Spleen (tissue), 11 donors: ENCODE results near the gene REN. TPM values are rescaled to one million over a fixed set of nuclear protein-coding genes. Genes with fewer than 3 reads are reported as not detected.
A peak's percentile ranks its signal among the peaks of the same experiment; 100 is the strongest.

Experiments used
- DNase-seq: peaks from one replicate; pipeline ENCODE4 v3.0.0-alpha.2; 2020
- H3K27ac ChIP-seq, 8 donors: fragments of 200-600 bp; sonication (generic) in 7 of 8; 1 replicate in 4 of 8; 2 replicates in 4 of 8; pipeline versions ENCODE4 v1.5.0 to v1.8.0; 2016 to 2021; ENCODE audit warnings: inconsistent platforms in 4 of 8, mild to moderate bottlenecking in 4 of 8, moderate library complexity in 1 of 8
- H3K27me3 ChIP-seq, 7 donors: fragments of 200-600 bp; sonication (generic) in 6 of 7; replicated peaks in 1 of 7; 1 replicate in 4 of 7; 2 replicates in 3 of 7; pipeline versions ENCODE4 v1.5.0 to v1.8.0; 2016 to 2021; ENCODE audit warnings: inconsistent platforms in 3 of 7, mild to moderate bottlenecking in 1 of 7
- H3K36me3 ChIP-seq, 6 donors: fragments of 200-600 bp; sonication (generic) in 5 of 6; 1 replicate in 4 of 6; 2 replicates in 2 of 6; pipeline versions ENCODE4 v1.5.0 to v1.8.0; 2016 to 2021; ENCODE audit warnings: inconsistent platforms in 2 of 6
- H3K4me1 ChIP-seq, 6 donors: fragments of 200-600 bp; sonication (generic) in 5 of 6; 1 replicate in 3 of 6; 2 replicates in 3 of 6; pipeline versions ENCODE4 v1.5.0 to v1.8.0; 2016 to 2021; ENCODE audit warnings: inconsistent platforms in 3 of 6
- H3K4me3 ChIP-seq, 8 donors: fragments of 200-600 bp; sonication (generic) in 7 of 8; 1 replicate in 4 of 8; 2 replicates in 4 of 8; pipeline versions ENCODE4 v1.5.0 to v1.8.0; 2016 to 2021; ENCODE audit warnings: inconsistent platforms in 4 of 8, mild to moderate bottlenecking in 4 of 8, moderate library complexity in 2 of 8
- H3K9me3 ChIP-seq, 8 donors: fragments of 200-600 bp; sonication (generic) in 7 of 8; 1 replicate in 4 of 8; 2 replicates in 4 of 8; pipeline versions ENCODE4 v1.5.0 to v1.8.0; 2016 to 2021; ENCODE audit warnings: inconsistent platforms in 4 of 8
- CTCF ChIP-seq, 11 experiments: fragments of 200-600 bp in 7 of 11; fragments of 450-650 bp in 4 of 11; sonication (generic) in 4 of 11; IDR thresholded peaks in 8 of 11; conservative IDR thresholded peaks in 3 of 11; 1 replicate in 7 of 11; 2 replicates in 4 of 11; pipeline versions ENCODE4 v1.4.0 to v1.8.0; 2016 to 2021; ENCODE audit warnings: antibody characterized with exemption in 11 of 11, inconsistent platforms in 4 of 11, mild to moderate bottlenecking in 1 of 11
- POLR2A ChIP-seq, 3 donors: fragments of 450-650 bp; IDR thresholded peaks; one replicate each; pipeline ENCODE4 v1.5.1; 2017; ENCODE audit warnings: antibody characterized with exemption in 3 of 3, mild to moderate bottlenecking in 1 of 3
- POLR2AphosphoS5 ChIP-seq, 3 donors: sonication (generic); formaldehyde crosslinking; IDR thresholded peaks; one replicate each; pipeline ENCODE4 v1.5.1; 2017; ENCODE audit warnings: antibody characterized with exemption in 3 of 3
- WGBS, 5 donors: extraction: QIAGEN DNeasy Blood & Tissue Kit in 3 of 5; methylation state at CpG; one replicate each; pipeline versions ENCODE4 v1.1.5 to v1.1.7; 2013 to 2018; 5-methylcytosine and 5-hydroxymethylcytosine counted together
- intact Hi-C: fragments of 100-400 bp; cut with DNase I; formaldehyde crosslinking; loops from one replicate; pipeline ENCODE4 v1.15.0; 2023; ENCODE audit warnings: low total_unique reads
- polyA plus RNA-seq, 3 donors: library from polyadenylated mRNA; stranded (reverse); fragments of 200-250 nt; gene quantifications; one replicate each; pipeline ENCODE4 v1.2.1, GENCODE V29; 2013
- total RNA-seq, 7 donors: library from RNA; depleted of rRNA in 3 of 7; stranded (reverse); fragments of >200 nt in 3 of 7; fragmentation: NEBNext Ultra II Directional in 4 of 7; extraction: Animal tissue kit (Norgen Biotek cat#: 25700) in 4 of 7; gene quantifications; one replicate each; pipeline versions ENCODE4 v1.1.0 to v1.2.1, GENCODE V29; 2016 to 2021
- donor health status: healthy with polysubstance abuse.
- donor health status: DM: no; HTN: no; CAD: no; lungs with moderate emphysema.
- donor health status: DM: no; HTN: no; CAD: no.
- donor health status: Bipolar disorder and iron deficiency.
- donor health status: healthy.
- donor health status: DM: no; HTN: no; CAD: no.
- donor health status: DM: yes; HTN: yes; CAD: no.

The REN gene
- total and polyA plus RNA-seq, 10 donors, result 0.12 to 0.25 TPM; not detected in 8

GRCh38 chr1:204178487-204179281, 12.5 kb upstream of the REN start:
- no peaks in the 10 kb centered on the region for H3K4me1 ChIP-seq
- TF ChIP-seq POLR2A (IDR thresholded peaks at IDR 0.05) (no peak), CTCF (IDR thresholded peaks at IDR 0.05 in 8 of 11, conservative IDR thresholded peaks at IDR 0.05 in 3 of 11) (no peak), POLR2AphosphoS5 (IDR thresholded peaks at IDR 0.05) (no peak)
- H3K9me3 ChIP-seq, result no peaks in the 10 kb centered on the region
- no peak overlapping the region for H3K27ac ChIP-seq
- WGBS, 5 donors, result 75 to 88% (median 84%) methylated on average over 7 of the region's 7 CpGs
- H3K36me3 ChIP-seq, result no peaks in the 10 kb centered on the region
- peak; percentile 32 for DNase-seq
- no peak overlapping the region for H3K4me3 ChIP-seq
- H3K27me3 ChIP-seq, result peaks cover 0 to 28% (median 0%) of the 10 kb centered on the region in 7 donors
- intact Hi-C loops, result no loop called here

- no peak for DNase-seq
- no peak for TF ChIP-seq POLR2A (IDR thresholded peaks at IDR 0.05)
- TF ChIP-seq CTCF (IDR thresholded peaks at IDR 0.05 in 8 of 11, conservative IDR thresholded peaks at IDR 0.05 in 3 of 11), result no peak
- no peak for TF ChIP-seq POLR2AphosphoS5 (IDR thresholded peaks at IDR 0.05)
Measured at GRCh38 chr1:204177133-204177532, 11.0 kb upstream of the REN start.

GRCh38 chr1:204176049-204176448, 9.9 kb upstream of the REN start:
- Histone ChIP-seq H3K4me3 (no peak overlapping the region), H3K9me3 (peaks cover 0 to 18% (median 10%) of the 10 kb centered on the region in 8 donors), H3K27ac (no peak overlapping the region), H3K36me3 (no peaks in the 10 kb centered on the region), H3K27me3 (peaks cover 0 to 28% (median 0%) of the 10 kb centered on the region in 7 donors), H3K4me1 (no peaks in the 10 kb centered on the region)
- intact Hi-C loops, result no loop called here
- DNase-seq, result peak; percentile 1
- TF ChIP-seq POLR2AphosphoS5 (IDR thresholded peaks at IDR 0.05) (no peak), POLR2A (IDR thresholded peaks at IDR 0.05) (no peak), CTCF (IDR thresholded peaks at IDR 0.05 in 8 of 11, conservative IDR thresholded peaks at IDR 0.05 in 3 of 11) (no peak)
- 84 to 91% (median 90%) methylated on average over 5 of the region's 5 CpGs for WGBS, 5 donors

More at GRCh38 chr1:204177133-204177532, 11.0 kb upstream of the REN start:
- 26 to 29% (median 28%) methylated on average over 4 of the region's 4 CpGs for WGBS, 5 donors
- Histone ChIP-seq H3K36me3 (no peaks in the 10 kb centered on the region), H3K27ac (no peak overlapping the region), H3K9me3 (peaks cover 0 to 9% (median 1%) of the 10 kb centered on the region in 8 donors), H3K27me3 (peaks cover 0 to 28% (median 0%) of the 10 kb centered on the region in 7 donors), H3K4me3 (no peak overlapping the region), H3K4me1 (no peaks in the 10 kb centered on the region)
- intact Hi-C loops, result no loop called here

- 65 to 82% (median 77%) methylated on average over 3 of the region's 3 CpGs for WGBS, 5 donors
- H3K9me3 ChIP-seq, result peaks cover 4 to 28% (median 21%) of the 10 kb centered on the region in 8 donors
- H3K27ac ChIP-seq, result no peak overlapping the region
- no peak for DNase-seq
- TF ChIP-seq CTCF (IDR thresholded peaks at IDR 0.05 in 8 of 11, conservative IDR thresholded peaks at IDR 0.05 in 3 of 11) (no peak), POLR2AphosphoS5 (IDR thresholded peaks at IDR 0.05) (no peak), POLR2A (IDR thresholded peaks at IDR 0.05) (no peak)
- peaks cover 0 to 28% (median 0%) of the 10 kb centered on the region in 7 donors for H3K27me3 ChIP-seq
- H3K36me3 ChIP-seq, result no peaks in the 10 kb centered on the region
- intact Hi-C loops, result no loop called here
- no peak overlapping the region for H3K4me3 ChIP-seq
- no peaks in the 10 kb centered on the region for H3K4me1 ChIP-seq
Measured at GRCh38 chr1:204174958-204175357, 8.8 kb upstream of the REN start.
